Caki2 (cell line): ENCODE measurements around the gene VAV3. TPM values are rescaled to one million over a fixed set of nuclear protein-coding genes. Genes with fewer than 3 reads are reported as not detected.

Experiments used
- DNase-seq: peaks from one replicate; pipeline ENCODE4 v3.0.0-alpha.2; 2015; ENCODE audit warnings: low read depth
- in situ Hi-C: cut with HindIII; loops from 2 replicates; pipeline ENCODE4 v1.10.0; 2016; ENCODE audit warnings: low sequenced_read_pairs, low pct_unique_long_range_greater_than_20kb, mixed read lengths
- total RNA-seq: library from RNA; depleted of rRNA; stranded (reverse); fragments of >200 nt; shearing (Covaris generic); gene quantifications from 2 replicates; pipeline ENCODE4 v1.2.3, GENCODE V29; 2014; ENCODE audit warnings: low replicate concordance

The VAV3 gene
- total RNA-seq, 1 experiment from 2014 or later: 21.4 TPM

DNA sequence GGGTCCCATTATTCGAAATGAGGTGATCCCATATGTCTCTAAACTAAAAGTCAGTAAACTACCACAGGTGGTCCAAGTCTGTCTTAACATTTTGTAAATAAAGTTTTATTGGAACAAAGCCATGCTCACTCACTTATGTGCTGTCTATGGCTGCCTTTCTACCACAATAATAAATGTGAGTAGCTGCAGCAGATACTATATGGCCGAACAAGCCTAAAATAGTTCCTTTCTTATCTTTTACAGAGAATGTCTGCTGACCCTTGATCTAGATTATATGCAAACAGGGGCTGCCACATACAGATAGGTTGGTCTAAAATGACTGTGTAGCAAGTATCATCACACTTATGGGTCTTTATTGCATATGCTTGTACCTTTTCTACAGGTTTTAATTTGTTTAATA is 140.0 kb downstream of the VAV3 start:
- in situ Hi-C loops: no loop called here
- DNase-seq: no peak

- no peak for DNase-seq
- in situ Hi-C loops: no loop called here
These were observed 143.6 kb downstream of the VAV3 start for GRCh38 chr1:107821340-107821739.

- DNase-seq: no peak
- in situ Hi-C loops: no loop called here
These were observed 144.2 kb downstream of the VAV3 start for GRCh38 chr1:107820801-107821200.

GRCh38 chr1:107817935-107818334 is 147.0 kb downstream of the VAV3 start:
- in situ Hi-C loops: no loop called here
- no peak for DNase-seq

GRCh38 chr1:107817206-107817605 is 147.8 kb downstream of the VAV3 start:
- in situ Hi-C loops: no loop called here
- DNase-seq: no peak

DNA sequence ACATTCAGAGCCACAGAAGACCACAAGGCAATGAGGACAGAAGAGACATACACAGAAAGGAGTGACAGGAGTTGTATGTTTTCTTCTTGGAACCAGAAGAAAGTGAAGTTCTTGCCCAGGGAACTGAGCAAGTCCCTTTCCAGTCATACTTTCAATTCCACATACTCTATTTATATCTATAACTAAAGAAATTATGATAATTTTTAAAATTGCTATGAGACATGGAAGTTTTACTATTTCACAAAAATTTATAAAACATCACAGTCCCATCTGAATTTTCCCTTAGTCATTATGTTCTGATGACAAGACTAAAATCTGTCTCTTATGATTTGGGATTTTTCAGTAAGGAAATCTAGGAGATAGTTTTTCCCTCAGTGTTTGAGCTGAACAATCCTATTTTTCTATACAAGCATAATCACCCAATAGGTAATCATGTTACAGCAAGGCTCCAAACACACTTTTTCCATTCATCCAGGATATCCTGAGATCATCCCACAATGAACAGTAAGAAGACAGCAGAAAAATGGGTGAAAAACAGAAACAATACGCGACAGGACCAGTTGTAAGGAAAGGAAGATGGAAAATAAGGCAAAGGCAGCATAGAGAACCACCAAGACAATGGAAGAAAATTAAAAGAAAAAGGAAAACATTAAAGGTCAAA is 154.6 kb downstream of the VAV3 start:
- in situ Hi-C loops: no loop called here
- no peak for DNase-seq

- in situ Hi-C loops: no loop called here
- no peak for DNase-seq
These were observed 157.1 kb downstream of the VAV3 start for GRCh38 chr1:107807855-107808254.

DNA sequence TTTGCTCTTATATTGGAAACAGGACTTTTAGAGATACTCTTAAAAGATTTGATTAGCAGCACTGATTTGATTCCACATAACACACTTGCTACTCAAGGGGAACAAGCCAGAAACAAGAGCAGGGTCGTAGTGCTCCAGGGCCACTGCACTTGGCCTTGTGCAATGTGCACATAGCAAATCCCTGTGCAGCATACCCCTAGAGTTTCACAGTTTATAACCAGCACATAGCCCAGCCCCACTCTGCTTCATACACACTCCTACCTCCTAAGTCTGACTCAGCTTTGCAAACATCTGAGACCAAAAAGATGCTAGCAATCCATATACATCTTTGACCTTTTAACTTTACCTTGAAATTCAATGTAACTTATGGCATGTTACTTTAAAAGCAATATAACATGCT is 157.6 kb downstream of the VAV3 start:
- in situ Hi-C loops: no loop called here
- DNase-seq: no peak

GRCh38 chr1:107806902-107807301 is 158.1 kb downstream of the VAV3 start:
- in situ Hi-C loops: no loop called here
- no peak for DNase-seq

GRCh38 chr1:107804741-107805140 is 160.2 kb downstream of the VAV3 start:
- no peak for DNase-seq
- in situ Hi-C loops: no loop called here

GRCh38 chr1:107804134-107804533 is 160.8 kb downstream of the VAV3 start:
- DNase-seq: no peak
- in situ Hi-C loops: no loop called here

DNA sequence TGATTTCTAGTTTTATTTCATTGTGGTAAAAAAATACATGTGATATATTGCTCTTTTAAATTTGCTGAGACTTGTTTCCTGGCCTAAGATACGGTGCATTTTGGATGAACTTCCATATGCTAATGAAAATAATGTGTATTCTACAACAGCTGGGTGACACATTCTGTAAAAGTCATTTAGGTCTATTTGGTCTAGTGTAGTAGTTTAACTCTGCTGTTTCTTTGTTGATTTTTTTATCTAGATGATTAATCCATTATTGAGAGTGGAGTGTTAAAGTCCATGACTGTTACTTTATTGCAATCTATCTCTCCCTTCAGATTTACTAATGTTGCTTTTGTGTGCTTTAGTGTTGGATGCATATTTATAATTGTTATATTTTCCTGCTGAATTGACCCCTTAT is 161.4 kb downstream of the VAV3 start:
- DNase-seq: no peak
- in situ Hi-C loops: no loop called here

- in situ Hi-C loops: no loop called here
- DNase-seq: no peak
These were observed 162.3 kb downstream of the VAV3 start for GRCh38 chr1:107802654-107803053.

- in situ Hi-C loops: no loop called here
- no peak for DNase-seq
These were observed 169.0 kb downstream of the VAV3 start for GRCh38 chr1:107795994-107796393.

GRCh38 chr1:107795441-107795840 is 169.5 kb downstream of the VAV3 start:
- DNase-seq: no peak
- in situ Hi-C loops: no loop called here

DNA sequence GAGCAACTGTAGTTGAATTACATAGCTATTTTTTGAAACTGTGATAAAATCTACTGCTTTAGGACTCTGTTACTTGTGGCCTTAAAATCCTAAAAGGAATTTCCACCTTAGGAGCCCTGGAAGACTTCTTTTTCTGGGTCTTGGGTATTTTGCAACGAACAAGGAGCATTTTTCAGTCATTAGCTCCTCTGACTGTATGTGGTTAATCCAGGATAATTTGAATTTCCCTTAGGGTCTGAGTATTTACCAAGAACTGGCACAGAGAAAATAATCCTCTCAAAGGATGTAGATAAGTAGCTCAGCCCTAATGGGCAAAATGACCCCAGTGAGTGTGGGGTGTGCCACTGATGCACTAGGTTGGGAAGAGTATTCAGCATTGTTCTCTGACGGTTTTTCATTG is 170.4 kb downstream of the VAV3 start:
- DNase-seq: no peak
- in situ Hi-C loops: no loop called here

DNA sequence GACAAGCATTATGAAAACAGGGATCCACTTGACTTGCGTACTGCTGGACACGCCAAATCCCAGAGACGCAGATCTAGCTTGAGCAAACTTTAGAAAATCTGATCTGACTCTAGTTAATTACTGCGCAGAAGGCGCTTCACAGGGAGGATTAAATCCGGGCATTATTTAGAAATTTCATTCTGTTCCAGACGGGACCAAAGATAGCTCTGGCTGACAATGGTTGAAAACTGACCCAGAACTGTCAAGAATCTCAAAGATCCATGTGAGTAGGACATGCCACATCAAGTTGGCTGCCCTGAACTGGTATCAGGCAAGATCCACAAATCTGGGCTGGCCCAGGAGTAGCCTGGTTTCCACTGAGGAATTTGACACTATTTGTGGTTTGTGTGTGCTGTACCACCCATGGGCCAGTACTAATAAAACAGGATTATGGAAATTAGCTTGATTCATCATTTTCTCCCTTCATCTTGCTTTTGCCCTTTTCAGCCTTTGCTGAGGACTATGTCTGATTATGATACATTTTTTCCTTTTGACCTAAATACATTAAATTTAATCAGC is 171.0 kb downstream of the VAV3 start:
- DNase-seq: no peak
- in situ Hi-C loops: no loop called here

DNA sequence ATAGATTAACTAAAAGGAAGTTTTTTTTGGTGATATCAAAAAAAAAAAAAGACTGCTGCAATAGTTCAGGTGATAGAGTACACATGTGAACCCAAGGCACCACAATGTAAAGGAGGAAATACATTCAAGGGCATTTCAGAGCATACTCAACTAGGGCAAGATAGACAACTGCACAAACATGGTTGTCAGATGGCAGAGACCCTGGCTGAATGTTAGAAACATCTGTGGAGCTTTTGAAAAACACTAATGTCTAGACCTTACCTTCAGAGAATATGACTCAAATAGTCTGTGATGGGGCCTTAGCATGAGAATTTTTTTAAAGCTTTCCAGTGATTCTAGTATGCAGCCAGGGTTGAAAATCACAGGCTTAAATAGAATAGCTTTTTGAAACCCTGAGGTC is 173.6 kb downstream of the VAV3 start:
- DNase-seq: no peak
- in situ Hi-C loops: no loop called here

DNA sequence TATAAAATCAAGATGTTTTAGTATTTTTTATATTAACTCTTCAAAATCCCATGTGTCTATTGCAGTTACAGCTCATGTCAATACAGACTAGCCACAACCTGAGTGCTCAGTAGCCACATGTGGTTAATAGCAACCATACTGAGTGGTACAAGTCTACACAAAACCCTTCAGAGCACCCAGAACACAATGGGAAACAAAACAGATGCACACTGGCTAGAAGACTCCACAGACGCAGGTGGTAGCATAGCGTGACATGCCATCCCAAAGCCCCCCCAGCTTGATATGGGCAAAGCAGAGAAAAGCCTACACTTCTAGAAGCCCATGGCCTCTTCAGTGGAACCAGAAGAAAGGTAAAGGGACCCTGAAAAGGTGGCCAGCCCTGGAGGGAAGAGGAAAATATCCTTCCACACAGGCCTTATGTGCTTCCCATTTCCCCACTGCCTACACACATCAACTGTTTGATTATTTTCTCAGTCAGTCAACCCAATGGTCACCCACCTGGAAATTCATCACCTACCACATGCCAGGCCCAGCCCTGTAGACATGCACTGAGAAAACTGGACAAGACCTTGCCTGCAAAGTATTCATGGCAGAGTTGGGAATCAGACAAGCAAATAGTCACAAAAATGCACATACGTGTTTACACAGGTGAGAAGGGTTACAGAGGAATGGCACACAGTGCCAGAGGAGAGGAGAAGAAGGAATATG is 175.0 kb downstream of the VAV3 start:
- in situ Hi-C loops: no loop called here
- no peak for DNase-seq
